ENCODE measurements around the gene WBP2. TPM values are rescaled to one million over a fixed set of nuclear protein-coding genes. Genes with fewer than 3 reads are reported as not detected.

The WBP2 gene
- total and polyA plus RNA-seq, 2 of the 8 experiments (the other 6 are each of a cell fraction or from before 2014, with no cell fraction given) = 48.2 to 71.2 TPM

- H3K27ac ChIP-seq (ENCODE audit: low read depth, low read length) = 0 out of 2 replicates have a peak overlapping the region, but pooled peaks have one; percentile 11
- H3K56ac ChIP-seq (replicated peaks; ENCODE audit: insufficient read length, low read depth, low read length) = no peak overlapping the region
- H3K18ac ChIP-seq (ENCODE audit: extremely low read depth, low read length) = no peak overlapping the region
- H3K23me2 ChIP-seq (ENCODE audit: low read depth, low read length) = no peaks in the 10 kb centered on the region
- H3K79me2 ChIP-seq (ENCODE audit: control insufficient read depth in 1 of 2, insufficient read depth in 2 of 2, low read length in 2 of 2) = no peaks in the 10 kb centered on the region; a peak in 1 of 4 replicates
- no peak overlapping the region for H2BK20ac ChIP-seq (ENCODE audit: low read length)
- H3K79me1 ChIP-seq (ENCODE audit: low read depth, low read length) = peaks cover 2% of the 10 kb centered on the region; the same call in 1 of the 2 replicates
- H4K8ac ChIP-seq (ENCODE audit: extremely low read depth, insufficient read depth, low read length) = peak overlapping the region; percentile 90
- H3K4ac ChIP-seq (replicated peaks; ENCODE audit: insufficient read length, low read depth, low read length) = no peak overlapping the region
- H2BK15ac ChIP-seq (ENCODE audit: low read length) = no peak overlapping the region
- peaks cover 7 to 36% (median 28%) of the 10 kb centered on the region in 4 experiments for H3K36me3 ChIP-seq (ENCODE audit: control insufficient read depth in 2 of 4, insufficient read depth in 4 of 4, low read length in 3 of 4)
- FAIRE-seq = no peak
- no peak overlapping the region for H2BK12ac ChIP-seq (ENCODE audit: low read depth, low read length)
- peak; percentile 60 to 98 for DNase-seq (ENCODE audit: low read depth in 1 of 2, low spot score in 2 of 2)
- ChIA-PET CTCF (ENCODE audit: partially characterized antibody) (interaction anchor here (0.8 to 27.2 kb wide), 21 partner anchors 10 to 244 kb away, joined by 3 to 563 read pairs (median 4); partner anchors contain the start of genes UNK and WBP2), POLR2A (ENCODE audit: partially characterized antibody) (interaction anchor here (0.5 to 4.3 kb wide), 12 partner anchors 7 to 178 kb away, joined by 3 to 28 read pairs (median 4); partner anchors contain the start of genes MRPL38, TRIM47 and WBP2)
- WGBS, 2 experiments (ENCODE audit: extremely low coverage in 1 of 2, insufficient coverage in 1 of 2, insufficient read length in 1 of 2, insufficient replicate concordance in 2 of 2, low coverage in 1 of 2, low lambda C conversion rate in 2 of 2, missing lambda C conversion rate in 1 of 2) = 64% methylated on average over 15 of the region's 16 CpGs; no CpG with 5 or more reads in 1 of the 2 experiments
- no peak overlapping the region for H3K23ac ChIP-seq (ENCODE audit: insufficient read length)
- no peak overlapping the region for H3K4me2 ChIP-seq (ENCODE audit: insufficient read depth in 1 of 2, low read depth in 2 of 2, low read length in 2 of 2)
- no peak overlapping the region for H2AFZ ChIP-seq (ENCODE audit: low read length)
- no peak overlapping the region for H2AK5ac ChIP-seq (ENCODE audit: low read depth, low read length)
- H2BK5ac ChIP-seq (ENCODE audit: low read depth, low read length) = no peak overlapping the region
- H3K9me3 ChIP-seq (ENCODE audit: insufficient read depth in 2 of 2, low read depth in 1 of 2, low read length in 1 of 2) = no peaks in the 10 kb centered on the region
- H4K20me1 ChIP-seq (replicated peaks in 1 of 2; ENCODE audit: control insufficient read depth in 1 of 2, insufficient read depth in 2 of 2, low read length in 2 of 2) = peaks cover 4 to 5% of the 10 kb centered on the region in 2 experiments
- H3K4me3 ChIP-seq (ENCODE audit: extremely low read depth in 1 of 4, insufficient read depth in 2 of 4, low read depth in 3 of 4, low read length in 4 of 4) = no peak overlapping the region
- H3K14ac ChIP-seq (ENCODE audit: insufficient read length) = no peak overlapping the region
- no peaks in the 10 kb centered on the region for H3K27me3 ChIP-seq (replicated peaks in 1 of 4; ENCODE audit: control insufficient read depth in 3 of 4, extremely low read depth in 1 of 4, insufficient read depth in 3 of 4, low read length in 3 of 4)
- H2BK120ac ChIP-seq (replicated peaks; ENCODE audit: low read depth, low read length) = no peak overlapping the region
- H3K4me1 ChIP-seq (replicated peaks in 1 of 4; ENCODE audit: control insufficient read depth in 3 of 4, insufficient read depth in 4 of 4, low read length in 3 of 4) = peaks cover 0 to 8% (median 6%) of the 10 kb centered on the region in 4 experiments; a peak in 4 of 7 replicates
- no peak overlapping the region for H3K9ac ChIP-seq (replicated peaks in 1 of 4; ENCODE audit: extremely low read depth in 1 of 4, low read depth in 3 of 4, low read length in 3 of 4)
- no peak overlapping the region for H4K5ac ChIP-seq (ENCODE audit: insufficient read length, low read depth, low read length)
- H4K91ac ChIP-seq (replicated peaks; ENCODE audit: insufficient read length, low read length) = no peak overlapping the region
- TF ChIP-seq TCF12 (IDR thresholded peaks at IDR 0.05; ENCODE audit: low read depth, low read length) = 0 out of 2 replicates have a peak, but pooled peaks have one; percentile 46
- no peak for TF ChIP-seq TBP (IDR thresholded peaks at IDR 0.05; ENCODE audit: low read depth, low read length)
- TF ChIP-seq MAFK (IDR thresholded peaks at IDR 0.05; ENCODE audit: low read depth, low read length) = no peak
- peak; percentile 77 to 85 (median 80) for TF ChIP-seq CTCF (IDR thresholded peaks at IDR 0.05; ENCODE audit: control extremely low read depth in 1 of 3, insufficient read depth in 1 of 3, low read depth in 1 of 3, low read length in 3 of 3)
- TF ChIP-seq JUND (IDR thresholded peaks at IDR 0.05; ENCODE audit: low read length) = no peak
- no peak for TF ChIP-seq RNF2 (IDR thresholded peaks at IDR 0.05; ENCODE audit: borderline replicate concordance, low read depth, low read length, missing control alignments, poor library complexity, severe bottlenecking)
- no peak for TF ChIP-seq POU5F1 (IDR thresholded peaks at IDR 0.05; ENCODE audit: low read depth, low read length)
- TF ChIP-seq TEAD4 (IDR thresholded peaks at IDR 0.05; ENCODE audit: low read depth, low read length) = no peak
- no peak for TF ChIP-seq CREB1 (IDR thresholded peaks at IDR 0.05)
- TF ChIP-seq KDM5A (IDR thresholded peaks at IDR 0.05; ENCODE audit: low read length) = no peak
These were observed 6.4 kb downstream of the WBP2 start for GRCh38 chr17:75848523-75849278.
